ENCODE data around the gene ARL14EP.

The ARL14EP gene

GRCh38 chr11:30322826-30323710, at the start of gene ARL14EP:
Gene ARL14EP (plus strand): TSS chr11:30323104. CDS start chr11:30330949, 7,845 bp downstream.
- H3K4me3 ChIP-seq (ENCODE audit: low read length) = peak within 1 kb of the TSS; percentile 84
- peak within 1 kb of the TSS; percentile 78 for H3K27ac ChIP-seq (ENCODE audit: low read depth, low read length)
- H3K27me3 ChIP-seq (ENCODE audit: control insufficient read depth, insufficient read depth, low read length) = no peaks in the 10 kb centered on the region
- H3K9ac ChIP-seq (ENCODE audit: low read length) = peak within 1 kb of the TSS; percentile 80
- no peaks in the 10 kb centered on the region for H3K36me3 ChIP-seq (ENCODE audit: control insufficient read depth, insufficient read depth, low read length)
- H3K4me1 ChIP-seq (ENCODE audit: control insufficient read depth, insufficient read depth, low read length) = peaks cover 16% of the 10 kb centered on the region

- no peak overlapping the region for H3K4me3 ChIP-seq (ENCODE audit: low read length)
- no peaks in the 10 kb centered on the region for H3K27me3 ChIP-seq (ENCODE audit: control insufficient read depth, insufficient read depth, low read length)
- no peak overlapping the region for H3K9ac ChIP-seq (ENCODE audit: low read length)
- H3K27ac ChIP-seq (ENCODE audit: low read depth, low read length) = no peak overlapping the region
- H3K36me3 ChIP-seq (ENCODE audit: control insufficient read depth, insufficient read depth, low read length) = no peaks in the 10 kb centered on the region
- H3K4me1 ChIP-seq (ENCODE audit: control insufficient read depth, insufficient read depth, low read length) = no peaks in the 10 kb centered on the region
Observed at GRCh38 chr11:30277176-30277575, 45.7 kb upstream of the ARL14EP start.

DNA sequence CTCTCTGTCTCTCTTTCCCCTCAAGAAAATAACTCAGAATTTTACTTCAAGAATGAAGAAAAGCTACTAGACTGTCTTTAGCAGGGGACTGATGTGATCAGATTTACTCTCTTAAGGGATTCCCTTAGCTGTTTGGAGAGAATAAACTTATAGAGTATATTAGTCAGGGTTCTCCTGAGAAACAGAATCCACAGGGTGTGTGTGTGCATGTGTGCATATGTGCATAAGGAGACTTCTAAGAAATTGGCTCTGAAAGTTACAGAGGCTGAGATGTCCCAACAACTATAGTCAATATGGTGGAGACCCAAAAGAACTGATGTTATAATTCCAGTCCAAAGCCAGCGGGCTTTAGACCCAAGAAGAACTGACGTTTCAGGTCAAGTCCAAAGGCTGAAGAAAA, 43.1 kb upstream of the ARL14EP start:
- no peak overlapping the region for H3K4me3 ChIP-seq (ENCODE audit: low read length)
- H3K4me1 ChIP-seq (ENCODE audit: control insufficient read depth, insufficient read depth, low read length) = no peaks in the 10 kb centered on the region
- H3K9ac ChIP-seq (ENCODE audit: low read length) = no peak overlapping the region
- H3K27ac ChIP-seq (ENCODE audit: low read depth, low read length) = no peak overlapping the region
- no peaks in the 10 kb centered on the region for H3K27me3 ChIP-seq (ENCODE audit: control insufficient read depth, insufficient read depth, low read length)
- H3K36me3 ChIP-seq (ENCODE audit: control insufficient read depth, insufficient read depth, low read length) = no peaks in the 10 kb centered on the region

DNA sequence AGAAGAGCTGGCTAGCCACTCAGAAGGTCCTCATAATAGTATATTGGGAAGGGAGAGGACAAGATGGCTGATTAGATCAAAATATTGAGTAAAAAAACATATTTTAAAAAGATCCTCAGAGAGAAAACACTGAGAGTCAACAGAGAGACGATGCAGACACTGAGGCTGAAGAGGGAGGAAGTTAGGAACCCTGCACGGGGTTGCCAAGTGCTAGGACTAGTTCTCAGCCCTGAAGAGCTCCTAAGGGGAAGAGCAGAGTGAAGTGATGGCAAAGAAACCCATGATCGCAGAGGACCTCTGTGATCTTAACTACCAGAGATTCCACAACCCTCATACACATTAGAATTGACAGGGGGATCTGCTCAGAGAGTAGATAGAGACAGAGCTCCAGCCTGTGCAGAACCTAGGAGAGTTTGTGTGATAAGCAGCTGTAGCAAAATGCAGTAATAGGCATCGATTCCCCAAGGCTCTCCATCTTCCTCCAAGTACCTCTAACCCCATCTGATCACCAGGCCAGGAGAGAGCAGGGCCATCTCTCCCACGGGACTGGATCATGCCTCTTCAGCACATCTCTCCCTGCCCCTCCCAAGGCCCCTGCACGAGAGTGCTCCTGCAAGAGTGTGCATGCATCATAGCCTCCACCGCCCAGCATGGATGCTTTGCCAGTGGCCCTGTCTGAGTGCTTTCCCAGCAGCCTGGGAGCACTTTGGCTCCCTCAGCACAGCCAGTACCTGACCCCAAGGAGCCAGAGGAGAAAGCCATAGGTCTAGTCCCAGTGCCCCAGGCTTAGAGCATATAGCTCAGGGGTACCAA, 41.2 kb upstream of the ARL14EP start:
- Histone ChIP-seq H3K4me1 (ENCODE audit: control insufficient read depth, insufficient read depth, low read length) (no peaks in the 10 kb centered on the region), H3K27ac (ENCODE audit: low read depth, low read length) (no peak overlapping the region), H3K9ac (ENCODE audit: low read length) (no peak overlapping the region), H3K36me3 (ENCODE audit: control insufficient read depth, insufficient read depth, low read length) (no peaks in the 10 kb centered on the region), H3K4me3 (ENCODE audit: low read length) (no peak overlapping the region), H3K27me3 (ENCODE audit: control insufficient read depth, insufficient read depth, low read length) (no peaks in the 10 kb centered on the region)

GRCh38 chr11:30282289-30282631, 40.6 kb upstream of the ARL14EP start:
- H3K27me3 ChIP-seq (ENCODE audit: control insufficient read depth, insufficient read depth, low read length) = no peaks in the 10 kb centered on the region
- no peak overlapping the region for H3K9ac ChIP-seq (ENCODE audit: low read length)
- H3K27ac ChIP-seq (ENCODE audit: low read depth, low read length) = no peak overlapping the region
- H3K36me3 ChIP-seq (ENCODE audit: control insufficient read depth, insufficient read depth, low read length) = no peaks in the 10 kb centered on the region
- no peaks in the 10 kb centered on the region for H3K4me1 ChIP-seq (ENCODE audit: control insufficient read depth, insufficient read depth, low read length)
- no peak overlapping the region for H3K4me3 ChIP-seq (ENCODE audit: low read length)

GRCh38 chr11:30284836-30285235, 38.1 kb upstream of the ARL14EP start:
- H3K4me3 ChIP-seq (ENCODE audit: low read length) = no peak overlapping the region
- no peaks in the 10 kb centered on the region for H3K36me3 ChIP-seq (ENCODE audit: control insufficient read depth, insufficient read depth, low read length)
- no peaks in the 10 kb centered on the region for H3K27me3 ChIP-seq (ENCODE audit: control insufficient read depth, insufficient read depth, low read length)
- no peak overlapping the region for H3K9ac ChIP-seq (ENCODE audit: low read length)
- H3K4me1 ChIP-seq (ENCODE audit: control insufficient read depth, insufficient read depth, low read length) = no peaks in the 10 kb centered on the region
- no peak overlapping the region for H3K27ac ChIP-seq (ENCODE audit: low read depth, low read length)

DNA sequence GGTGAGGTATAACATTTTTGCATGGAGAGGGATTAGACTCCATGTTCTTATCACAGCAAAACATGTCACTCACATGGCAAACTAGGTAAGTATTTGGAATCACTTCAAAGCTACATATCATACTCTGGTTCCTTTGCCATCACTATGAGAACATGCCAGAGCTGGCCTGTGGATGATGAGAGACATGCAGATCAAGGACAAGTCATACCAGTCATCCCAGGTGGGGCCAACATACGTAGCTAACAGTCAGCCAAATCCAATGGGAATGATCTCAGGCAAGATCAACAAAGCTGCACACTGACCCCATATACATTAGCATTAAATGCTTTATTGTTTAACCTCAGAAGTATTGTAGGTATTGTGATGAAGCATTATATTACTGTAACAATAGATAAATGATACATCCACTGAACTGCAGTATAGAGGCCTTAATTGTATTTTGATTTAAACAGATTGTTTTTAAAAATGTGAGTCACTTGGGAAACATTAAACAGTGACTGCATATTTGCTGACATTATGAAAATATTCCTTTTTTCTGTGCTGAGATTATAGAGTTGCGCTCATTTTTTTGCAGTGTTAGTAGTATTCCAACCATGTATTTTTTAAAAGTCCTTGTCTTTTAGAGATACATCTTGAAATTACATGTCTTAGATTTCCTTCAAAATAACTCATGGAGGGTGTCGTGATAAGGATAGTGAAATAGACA, 37.3 kb upstream of the ARL14EP start:
- Histone ChIP-seq H3K27me3 (ENCODE audit: control insufficient read depth, insufficient read depth, low read length) (no peaks in the 10 kb centered on the region), H3K36me3 (ENCODE audit: control insufficient read depth, insufficient read depth, low read length) (no peaks in the 10 kb centered on the region), H3K4me1 (ENCODE audit: control insufficient read depth, insufficient read depth, low read length) (no peaks in the 10 kb centered on the region), H3K4me3 (ENCODE audit: low read length) (no peak overlapping the region), H3K27ac (ENCODE audit: low read depth, low read length) (no peak overlapping the region), H3K9ac (ENCODE audit: low read length) (no peak overlapping the region)

GRCh38 chr11:30291331-30291730, 31.6 kb upstream of the ARL14EP start:
- Histone ChIP-seq H3K36me3 (ENCODE audit: control insufficient read depth, insufficient read depth, low read length) (no peaks in the 10 kb centered on the region), H3K4me1 (ENCODE audit: control insufficient read depth, insufficient read depth, low read length) (no peaks in the 10 kb centered on the region), H3K27ac (ENCODE audit: low read depth, low read length) (no peak overlapping the region), H3K4me3 (ENCODE audit: low read length) (no peak overlapping the region), H3K9ac (ENCODE audit: low read length) (no peak overlapping the region), H3K27me3 (ENCODE audit: control insufficient read depth, insufficient read depth, low read length) (no peaks in the 10 kb centered on the region)

DNA sequence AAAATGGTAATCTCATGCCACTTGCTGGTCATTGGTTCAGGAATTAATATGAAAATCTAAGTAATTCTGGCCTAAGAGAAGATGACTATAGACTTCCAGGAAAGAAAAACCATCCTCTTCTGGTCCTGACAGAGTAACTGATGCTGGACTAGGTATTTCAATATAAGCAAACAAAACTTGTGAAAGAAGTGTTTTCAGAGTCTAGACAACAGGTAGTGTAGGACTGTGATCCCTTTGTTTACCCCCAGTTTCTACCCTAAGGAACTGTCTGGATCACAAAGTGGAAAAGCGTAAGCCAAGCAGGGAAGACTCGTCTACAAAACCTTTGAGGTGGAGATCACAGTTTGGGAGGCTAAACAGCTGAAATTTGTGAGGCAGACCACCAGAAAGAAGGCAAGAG, 30.4 kb upstream of the ARL14EP start:
- Histone ChIP-seq H3K27ac (ENCODE audit: low read depth, low read length) (no peak overlapping the region), H3K4me1 (ENCODE audit: control insufficient read depth, insufficient read depth, low read length) (no peaks in the 10 kb centered on the region), H3K36me3 (ENCODE audit: control insufficient read depth, insufficient read depth, low read length) (no peaks in the 10 kb centered on the region), H3K4me3 (ENCODE audit: low read length) (no peak overlapping the region), H3K9ac (ENCODE audit: low read length) (no peak overlapping the region), H3K27me3 (ENCODE audit: control insufficient read depth, insufficient read depth, low read length) (no peaks in the 10 kb centered on the region)

GRCh38 chr11:30295178-30295885, 27.6 kb upstream of the ARL14EP start:
- Histone ChIP-seq H3K27me3 (ENCODE audit: control insufficient read depth, insufficient read depth, low read length) (no peaks in the 10 kb centered on the region), H3K4me1 (ENCODE audit: control insufficient read depth, insufficient read depth, low read length) (no peaks in the 10 kb centered on the region)

GRCh38 chr11:30304620-30305019, 18.3 kb upstream of the ARL14EP start:
- Histone ChIP-seq H3K36me3 (ENCODE audit: control insufficient read depth, insufficient read depth, low read length) (no peaks in the 10 kb centered on the region), H3K4me1 (ENCODE audit: control insufficient read depth, insufficient read depth, low read length) (no peaks in the 10 kb centered on the region), H3K4me3 (ENCODE audit: low read length) (no peak overlapping the region), H3K27ac (ENCODE audit: low read depth, low read length) (no peak overlapping the region), H3K27me3 (ENCODE audit: control insufficient read depth, insufficient read depth, low read length) (no peaks in the 10 kb centered on the region), H3K9ac (ENCODE audit: low read length) (no peak overlapping the region)

More at GRCh38 chr11:30295178-30295885, 27.6 kb upstream of the ARL14EP start:
- Histone ChIP-seq H3K9ac (ENCODE audit: low read length) (no peak overlapping the region), H3K4me3 (ENCODE audit: low read length) (no peak overlapping the region), H3K27ac (ENCODE audit: low read depth, low read length) (no peak overlapping the region), H3K36me3 (ENCODE audit: control insufficient read depth, insufficient read depth, low read length) (no peaks in the 10 kb centered on the region)

DNA sequence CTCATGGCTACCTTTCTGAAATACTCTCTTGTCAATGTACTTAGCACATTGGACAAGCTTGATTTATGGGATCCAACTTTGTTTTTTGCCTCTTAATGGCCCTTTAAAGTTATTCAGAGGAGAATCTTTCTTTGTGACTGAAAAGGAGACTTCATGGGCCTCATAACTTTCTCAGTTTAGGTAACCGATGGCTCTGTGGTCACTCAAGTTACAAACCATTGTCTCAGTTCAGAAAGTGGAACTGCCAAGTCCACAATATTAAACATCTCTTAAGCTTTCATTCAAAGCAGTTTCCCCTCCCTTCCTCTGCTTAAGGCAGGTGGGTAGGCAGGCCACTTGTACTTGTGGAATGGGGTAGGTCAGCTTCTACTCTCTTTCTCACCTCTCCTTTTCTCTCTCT, 12.3 kb upstream of the ARL14EP start:
- Histone ChIP-seq H3K9ac (ENCODE audit: low read length) (no peak overlapping the region), H3K36me3 (ENCODE audit: control insufficient read depth, insufficient read depth, low read length) (no peaks in the 10 kb centered on the region), H3K27ac (ENCODE audit: low read depth, low read length) (no peak overlapping the region), H3K4me1 (ENCODE audit: control insufficient read depth, insufficient read depth, low read length) (no peaks in the 10 kb centered on the region), H3K4me3 (ENCODE audit: low read length) (no peak overlapping the region), H3K27me3 (ENCODE audit: control insufficient read depth, insufficient read depth, low read length) (no peaks in the 10 kb centered on the region)
